Epithelial cell of esophagus (primary cell): ENCODE measurements around the gene ERBB3.

Experiments
- DNase-seq: peaks from one replicate; pipeline ENCODE4 v3.0.0; 2010; ENCODE audit warnings: low read depth
- H3K4me3 ChIP-seq: 2 replicates; pipeline ENCODE4 v1.5.1; 2011; ENCODE audit warnings: mild to moderate bottlenecking, low read length, control low read depth
- CTCF ChIP-seq: IDR thresholded peaks from 2 replicates; pipeline ENCODE4 v1.5.1; 2011; ENCODE audit warnings: low read depth, mild to moderate bottlenecking, low read length, control low read depth, inconsistent platforms; ENCODE audit not compliant: insufficient read depth; ENCODE audit errors: missing control alignments

Gene ERBB3

GRCh38 chr12:56103066-56103711 lies 23.2 kb downstream of the ERBB3 start:
- peak overlapping the region; percentile 91 for H3K4me3 ChIP-seq
- no peak for TF ChIP-seq CTCF
- no peak for DNase-seq

- H3K4me3 ChIP-seq = peak overlapping the region; percentile 91
- no peak for TF ChIP-seq CTCF
These were observed 23.8 kb downstream of the ERBB3 start for GRCh38 chr12:56103823-56104108.

GRCh38 chr12:56104109-56104814 lies 24.3 kb downstream of the ERBB3 start, which contains the start of gene PA2G4:
PA2G4 (plus strand) TSS chr12:56104559; CDS start chr12:56104738, 179 bp downstream.
- TF ChIP-seq CTCF = no peak
- peak; percentile 99 for DNase-seq
- peak within 1 kb of the TSS; percentile 91 for H3K4me3 ChIP-seq

More at GRCh38 chr12:56103823-56104108, 23.8 kb downstream of the ERBB3 start:
- no peak for DNase-seq

- peak; percentile 39 for DNase-seq
- no peak for TF ChIP-seq CTCF
These were observed 25.0 kb downstream of the ERBB3 start for GRCh38 chr12:56104815-56105608.

GRCh38 chr12:56105609-56105902 lies 25.6 kb downstream of the ERBB3 start:
- no peak for TF ChIP-seq CTCF
- no peak for DNase-seq
- H3K4me3 ChIP-seq = peak overlapping the region; percentile 91

More at GRCh38 chr12:56104815-56105608, 25.0 kb downstream of the ERBB3 start:
- H3K4me3 ChIP-seq = peak overlapping the region; percentile 91

- no peak overlapping the region for H3K4me3 ChIP-seq
- no peak for TF ChIP-seq CTCF
- no peak for DNase-seq
These were observed 27.3 kb downstream of the ERBB3 start for GRCh38 chr12:56107242-56107641.
